Neuronal stem cell (in vitro differentiated cells): ENCODE results near the gene OTUD4.

Source experiments
- DNase-seq: peaks from one replicate; pipeline ENCODE4 v3.0.0-alpha.2; 2013; ENCODE audit warnings: low spot score
- H2AFZ ChIP-seq: one replicate; pipeline ENCODE4 v1.6.1; 2013; ENCODE audit warnings: mild to moderate bottlenecking, low read length, inconsistent platforms
- H2AK5ac ChIP-seq: 2 replicates; pipeline ENCODE4 v1.6.1; 2013; ENCODE audit warnings: low read depth, mild to moderate bottlenecking, inconsistent platforms, low read length, moderate library complexity, mixed read lengths
- H2BK120ac ChIP-seq: 2 replicates; pipeline ENCODE4 v1.6.1; 2013; ENCODE audit warnings: low read depth, mild to moderate bottlenecking, inconsistent platforms, low read length, moderate library complexity, mixed read lengths
- H2BK12ac ChIP-seq: one replicate; pipeline ENCODE4 v1.6.1; 2013; ENCODE audit warnings: low read length, inconsistent platforms
- H2BK15ac ChIP-seq: 2 replicates; pipeline ENCODE4 v1.6.1; 2013; ENCODE audit warnings: mild to moderate bottlenecking, low read length, inconsistent platforms, mixed read lengths
- H2BK5ac ChIP-seq: one replicate; pipeline ENCODE4 v1.6.1; 2013; ENCODE audit warnings: inconsistent platforms, mild to moderate bottlenecking, low read length, moderate library complexity
- H3K14ac ChIP-seq: one replicate; pipeline ENCODE4 v1.6.1; 2013; ENCODE audit warnings: low read length, inconsistent platforms
- H3K18ac ChIP-seq: 2 replicates; pipeline ENCODE4 v1.6.1; 2013; ENCODE audit warnings: low read length, inconsistent platforms
- H3K23ac ChIP-seq: 2 replicates; pipeline ENCODE4 v1.6.1; 2013; ENCODE audit warnings: low read depth, mild to moderate bottlenecking, mixed read lengths, low read length, inconsistent platforms; ENCODE audit not compliant: poor library complexity
- H3K27ac ChIP-seq: replicated peaks from 3 replicates; pipeline ENCODE4 v1.5.1; 2013; ENCODE audit warnings: low read length, inconsistent platforms
- H3K27me3 ChIP-seq, 3 experiments: 2 replicates each; pipeline ENCODE4 v1.6.1; 2013; ENCODE audit warnings: low read length in 3 of 3, mild to moderate bottlenecking in 2 of 3, inconsistent platforms in 1 of 3, low read depth in 1 of 3, mixed read lengths in 1 of 3, moderate library complexity in 1 of 3; ENCODE audit not compliant: control insufficient read depth in 3 of 3, insufficient read depth in 3 of 3
- H3K36me3 ChIP-seq, 2 donors: replicated peaks in 1 of 2; 2 replicates each; pipeline ENCODE4 v1.6.1; 2013; ENCODE audit warnings: low read length in 2 of 2; ENCODE audit not compliant: control insufficient read depth in 2 of 2, insufficient read depth in 2 of 2
- H3K4ac ChIP-seq: 2 replicates; pipeline ENCODE4 v1.6.1; 2013; ENCODE audit warnings: inconsistent platforms, mild to moderate bottlenecking, low read length, moderate library complexity
- H3K4me1 ChIP-seq, 2 donors: 1 replicate in 1 of 2; 2 replicates in 1 of 2; pipeline ENCODE4 v1.6.1; 2013; ENCODE audit warnings: low read length in 2 of 2, low read depth in 1 of 2; ENCODE audit not compliant: control insufficient read depth in 2 of 2, insufficient read depth in 1 of 2
- H3K4me2 ChIP-seq: one replicate; pipeline ENCODE4 v1.6.1; 2013; ENCODE audit warnings: mild to moderate bottlenecking, low read length, inconsistent platforms; ENCODE audit not compliant: insufficient read depth, poor library complexity, severe bottlenecking
- H3K4me3 ChIP-seq, 2 donors: 2 replicates each; pipeline ENCODE4 v1.5.1; 2013; ENCODE audit warnings: low read length in 2 of 2, mild to moderate bottlenecking in 2 of 2, inconsistent platforms in 1 of 2, moderate library complexity in 1 of 2
- H3K79me1 ChIP-seq: one replicate; pipeline ENCODE4 v1.6.1; 2013; ENCODE audit warnings: low read depth, mild to moderate bottlenecking, inconsistent platforms, low read length, moderate library complexity
- H3K9ac ChIP-seq: one replicate; pipeline ENCODE4 v1.6.1; 2013; ENCODE audit warnings: mild to moderate bottlenecking, low read depth, low read length, inconsistent platforms; ENCODE audit not compliant: poor library complexity
- H3K9me3 ChIP-seq, 2 donors: replicated peaks in 1 of 2; 2 replicates each; pipeline versions ENCODE3 to v1.6.1; 2013; ENCODE audit warnings: low read length in 2 of 2, mild to moderate bottlenecking in 2 of 2, inconsistent platforms in 1 of 2, low read depth in 1 of 2, mixed read lengths in 1 of 2, moderate library complexity in 1 of 2; ENCODE audit not compliant: control insufficient read depth in 2 of 2, insufficient read depth in 1 of 2
- H4K8ac ChIP-seq: one replicate; pipeline ENCODE4 v1.6.1; 2013; ENCODE audit warnings: low read depth, mild to moderate bottlenecking, inconsistent platforms, low read length, moderate library complexity
- H4K91ac ChIP-seq: one replicate; pipeline ENCODE4 v1.6.1; 2013; ENCODE audit warnings: low read length, low read depth, mild to moderate bottlenecking, inconsistent platforms; ENCODE audit not compliant: poor library complexity
- WGBS, 2 donors: extraction: QIAGEN DNeasy Blood & Tissue Kit; methylation state at CpG; one replicate each; pipeline ENCODE4 v1.1.7; 2013; ENCODE audit warnings: missing lambda C conversion rate in 2 of 2, mixed read lengths in 1 of 2; ENCODE audit not compliant: insufficient read length in 2 of 2, insufficient replicate concordance in 1 of 2; ENCODE audit errors: extremely low coverage in 2 of 2; 5-methylcytosine and 5-hydroxymethylcytosine counted together

The OTUD4 gene

GRCh38 chr4:145130788-145131399 is 49.5 kb downstream of the OTUD4 start:
- Histone ChIP-seq H2BK5ac (no peak overlapping the region), H3K14ac (no peak overlapping the region), H3K23ac (no peak overlapping the region), H3K79me1 (no peaks in the 10 kb centered on the region), H3K9ac (no peak overlapping the region), H4K8ac (no peak overlapping the region), H2AFZ (no peak overlapping the region), H3K27ac (no peak overlapping the region), H3K4me3 (no peak overlapping the region), H3K36me3 (peaks cover 3 to 91% of the 10 kb centered on the region in 2 donors), H3K4me1 (no peaks in the 10 kb centered on the region), H3K4me2 (no peak overlapping the region), H3K27me3 (peaks cover 0 to 2% (median 0%) of the 10 kb centered on the region in 3 experiments), H2BK15ac (no peak overlapping the region), H2BK120ac (no peak overlapping the region), H2BK12ac (no peak overlapping the region), H3K18ac (no peak overlapping the region), H2AK5ac (no peak overlapping the region), H3K9me3 (no peaks in the 10 kb centered on the region), H3K4ac (no peak overlapping the region), H4K91ac (no peak overlapping the region)
- no CpG with 5 or more reads among the region's 2 CpGs for WGBS, 2 donors
- no peak for DNase-seq

GRCh38 chr4:145130130-145130529 is 50.3 kb downstream of the OTUD4 start:
- Histone ChIP-seq H3K4ac (no peak overlapping the region), H3K36me3 (peaks cover 4 to 93% of the 10 kb centered on the region in 2 donors), H3K79me1 (no peaks in the 10 kb centered on the region), H3K9me3 (no peaks in the 10 kb centered on the region), H3K27me3 (peaks cover 0 to 2% (median 0%) of the 10 kb centered on the region in 3 experiments), H4K8ac (no peak overlapping the region), H2BK5ac (no peak overlapping the region), H3K27ac (no peak overlapping the region), H4K91ac (no peak overlapping the region), H3K18ac (no peak overlapping the region), H2BK12ac (no peak overlapping the region), H3K23ac (no peak overlapping the region), H3K14ac (no peak overlapping the region), H3K4me2 (no peak overlapping the region), H2BK15ac (no peak overlapping the region), H3K9ac (no peak overlapping the region), H3K4me3 (no peak overlapping the region), H2AK5ac (no peak overlapping the region), H2BK120ac (no peak overlapping the region), H3K4me1 (no peaks in the 10 kb centered on the region), H2AFZ (no peak overlapping the region)
- DNase-seq, result no peak

DNA sequence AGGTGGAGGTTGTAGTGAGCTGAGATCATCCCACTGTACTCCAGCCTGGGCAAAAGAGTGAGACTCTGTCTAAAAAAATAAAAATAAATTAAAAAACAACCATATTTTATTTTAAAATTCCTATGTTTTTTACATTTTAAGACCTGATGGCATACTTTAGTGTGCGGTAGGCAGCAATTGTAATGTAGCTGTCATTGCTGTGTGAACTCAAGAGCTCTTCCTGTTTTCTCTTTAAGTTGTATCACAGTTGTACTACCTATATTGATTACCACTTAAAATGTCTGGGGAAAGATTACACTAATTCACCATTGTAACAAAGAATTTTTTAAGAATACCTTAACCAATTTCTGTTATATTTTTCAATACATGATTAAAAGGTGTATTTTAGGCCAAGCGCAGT is 55.0 kb downstream of the OTUD4 start:
- Histone ChIP-seq H4K91ac (no peak overlapping the region), H3K4ac (no peak overlapping the region), H2BK15ac (no peak overlapping the region), H3K79me1 (no peaks in the 10 kb centered on the region), H2BK120ac (no peak overlapping the region), H2AK5ac (no peak overlapping the region), H3K4me1 (no peaks in the 10 kb centered on the region), H3K18ac (no peak overlapping the region), H3K9me3 (no peaks in the 10 kb centered on the region), H4K8ac (no peak overlapping the region), H2AFZ (no peak overlapping the region), H2BK12ac (no peak overlapping the region), H2BK5ac (no peak overlapping the region), H3K4me2 (no peak overlapping the region), H3K27ac (no peak overlapping the region), H3K4me3 (no peak overlapping the region), H3K9ac (no peak overlapping the region), H3K36me3 (peaks cover 12 to 100% of the 10 kb centered on the region in 2 donors), H3K27me3 (no peaks in the 10 kb centered on the region), H3K14ac (no peak overlapping the region), H3K23ac (no peak overlapping the region)
- DNase-seq, result no peak
- no CpG with 5 or more reads among the region's 2 CpGs for WGBS, 2 donors

GRCh38 chr4:145108128-145108527 is 72.3 kb downstream of the OTUD4 start:
- H3K4ac ChIP-seq, result no peak overlapping the region
- H3K4me3 ChIP-seq, result no peak overlapping the region
- no peak for DNase-seq
- H3K9me3 ChIP-seq, result no peaks in the 10 kb centered on the region
- no peak overlapping the region for H2BK12ac ChIP-seq
- no peak overlapping the region for H2BK15ac ChIP-seq
- no peak overlapping the region for H3K23ac ChIP-seq
- H3K18ac ChIP-seq, result no peak overlapping the region
- H3K79me1 ChIP-seq, result no peaks in the 10 kb centered on the region
- no peaks in the 10 kb centered on the region for H3K27me3 ChIP-seq
- no peak overlapping the region for H2BK120ac ChIP-seq
- no peaks in the 10 kb centered on the region for H3K4me1 ChIP-seq
- no peak overlapping the region for H2AK5ac ChIP-seq
- no peak overlapping the region for H3K14ac ChIP-seq
- H2AFZ ChIP-seq, result no peak overlapping the region
- H3K27ac ChIP-seq, result no peak overlapping the region
- no peak overlapping the region for H3K4me2 ChIP-seq
- H2BK5ac ChIP-seq, result no peak overlapping the region
- no peak overlapping the region for H4K8ac ChIP-seq
- peaks cover 9 to 98% of the 10 kb centered on the region in 2 donors for H3K36me3 ChIP-seq
- no peak overlapping the region for H4K91ac ChIP-seq
- H3K9ac ChIP-seq, result no peak overlapping the region
